ENCODE measurements around the gene TIMM17B.

TIMM17B gene

DNA sequence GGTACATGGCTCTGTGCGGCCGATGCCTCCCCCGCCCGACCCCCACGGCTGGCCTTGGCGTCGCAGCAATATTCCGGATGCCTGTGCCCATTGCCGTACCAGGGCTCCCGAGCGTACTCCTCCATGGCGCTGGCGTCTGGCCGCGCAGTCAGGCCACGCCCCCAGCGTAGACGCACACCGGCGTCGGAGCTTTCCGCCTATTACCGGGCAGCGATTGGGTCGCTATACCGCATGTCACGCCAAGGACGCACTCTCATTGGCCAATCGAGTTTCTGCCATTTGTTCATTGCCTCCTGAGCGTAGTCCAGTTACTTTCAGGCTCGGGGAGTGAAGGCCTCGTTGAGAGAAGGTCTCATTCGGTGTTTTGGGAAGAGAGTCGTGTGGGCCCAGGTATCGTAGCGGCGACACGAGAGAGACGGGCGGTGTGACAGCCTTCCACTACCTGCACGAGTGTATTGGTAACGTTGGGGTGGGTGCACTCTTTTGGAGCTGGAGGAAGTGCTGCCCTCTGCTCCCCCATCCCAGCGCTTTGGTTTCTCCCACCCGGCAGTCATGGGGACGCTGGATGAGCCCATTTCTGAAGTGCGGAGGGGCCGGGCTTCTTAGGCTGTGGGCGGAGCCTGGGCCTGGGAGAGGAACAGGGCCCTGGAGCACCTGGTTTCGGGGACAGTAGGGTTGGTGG lies at the start of gene TIMM17B, which contains the start of gene PQBP1:
Gene TIMM17B (minus strand): TSS at position 144 of the 682 bp plus-strand sequence. CDS start 19 bp downstream, at position 125.
Gene PQBP1 (plus strand): TSS at position 306 of the 682 bp plus-strand sequence. CDS start 580 bp downstream, outside the sequence.
- peak; percentile 94 for DNase-seq

GRCh38 chrX:48945517-48946348 lies 48.2 kb upstream of the TIMM17B start:
- DNase-seq = peak; percentile 46

- DNase-seq = no peak
Measured at GRCh38 chrX:48942895-48943294, 45.3 kb upstream of the TIMM17B start.

GRCh38 chrX:48940404-48940955 lies 42.9 kb upstream of the TIMM17B start:
- no peak for DNase-seq

DNA sequence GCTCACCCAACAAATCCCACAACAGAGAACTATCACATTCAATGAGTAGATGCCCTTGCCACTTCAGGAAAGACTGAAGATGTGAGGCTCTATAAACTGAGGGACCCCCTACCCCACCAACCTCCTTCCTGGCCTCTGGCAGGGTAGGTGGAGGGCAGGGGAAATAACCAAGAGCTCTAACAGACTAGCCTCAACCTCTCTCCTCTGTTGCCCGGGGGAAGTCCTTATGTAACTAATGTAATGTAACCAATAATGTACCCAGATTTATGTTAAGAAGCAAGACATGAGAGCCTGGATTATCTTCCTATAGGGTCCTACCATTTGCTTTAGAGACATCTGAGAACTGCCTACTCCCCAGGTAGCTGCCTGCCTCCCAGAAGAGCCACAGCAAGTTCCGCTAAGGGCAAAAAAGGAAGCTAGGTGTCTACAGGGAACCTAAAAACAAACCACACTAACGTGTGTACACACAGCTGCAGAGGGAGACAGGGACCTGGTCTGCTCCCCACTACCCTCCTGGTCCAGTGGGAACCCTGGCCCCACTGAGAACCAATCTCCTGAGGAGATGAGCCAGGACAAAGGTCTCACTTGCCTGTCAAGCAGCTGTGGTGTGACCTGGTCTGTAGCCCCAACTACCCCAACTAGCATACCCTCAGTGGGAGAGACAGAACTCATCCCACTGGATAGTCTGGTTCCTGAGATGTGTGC lies 42.1 kb upstream of the TIMM17B start:
- DNase-seq = no peak

GRCh38 chrX:48938721-48939425 lies 41.3 kb upstream of the TIMM17B start:
- no peak for DNase-seq

DNA sequence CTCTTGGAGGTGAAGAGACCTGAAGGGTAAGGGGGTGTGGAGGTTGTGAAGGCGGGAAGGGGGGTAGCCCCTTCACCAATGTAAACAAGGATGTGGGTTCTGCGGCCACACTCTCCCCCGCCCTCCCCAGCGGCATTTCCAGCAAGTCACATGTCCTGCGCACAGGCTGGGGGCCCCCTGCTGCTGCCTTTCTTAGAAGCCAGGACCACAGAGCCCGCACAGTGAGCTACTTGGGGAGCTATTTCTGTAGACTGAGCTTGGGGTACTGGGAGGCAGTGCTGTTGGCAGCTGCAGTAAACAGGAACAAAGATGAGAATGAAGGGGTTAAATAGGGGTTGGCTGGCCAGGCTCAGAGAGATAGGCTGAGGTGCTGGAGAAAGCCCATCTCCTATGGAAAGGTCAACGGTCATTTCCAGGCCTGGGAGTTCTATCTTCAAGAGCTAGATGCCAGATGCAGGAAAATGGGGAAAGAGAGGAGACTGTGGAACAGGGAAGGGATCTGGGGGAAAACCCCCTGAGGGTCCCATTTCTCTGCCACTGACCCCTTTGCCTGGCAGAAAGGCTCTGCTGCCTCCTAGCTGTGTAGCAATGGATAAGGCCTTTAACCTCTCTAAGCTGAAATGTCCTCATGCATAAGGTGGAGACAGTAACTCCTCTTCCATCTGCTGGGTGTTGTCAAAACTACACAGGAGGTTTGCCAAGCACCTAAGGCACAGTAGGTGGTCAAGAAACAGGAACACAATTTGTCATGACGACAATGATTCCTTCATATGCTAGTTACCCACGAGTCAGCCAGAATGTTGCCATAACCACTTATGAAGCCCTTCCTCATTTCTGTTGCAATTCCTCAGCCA lies 39.7 kb upstream of the TIMM17B start:
- peak; percentile 87 for DNase-seq

- DNase-seq = peak; percentile 67
Measured at GRCh38 chrX:48936429-48937053, 39.0 kb upstream of the TIMM17B start.

GRCh38 chrX:48935301-48935670 lies 37.7 kb upstream of the TIMM17B start:
- DNase-seq = peak; percentile 48

DNA sequence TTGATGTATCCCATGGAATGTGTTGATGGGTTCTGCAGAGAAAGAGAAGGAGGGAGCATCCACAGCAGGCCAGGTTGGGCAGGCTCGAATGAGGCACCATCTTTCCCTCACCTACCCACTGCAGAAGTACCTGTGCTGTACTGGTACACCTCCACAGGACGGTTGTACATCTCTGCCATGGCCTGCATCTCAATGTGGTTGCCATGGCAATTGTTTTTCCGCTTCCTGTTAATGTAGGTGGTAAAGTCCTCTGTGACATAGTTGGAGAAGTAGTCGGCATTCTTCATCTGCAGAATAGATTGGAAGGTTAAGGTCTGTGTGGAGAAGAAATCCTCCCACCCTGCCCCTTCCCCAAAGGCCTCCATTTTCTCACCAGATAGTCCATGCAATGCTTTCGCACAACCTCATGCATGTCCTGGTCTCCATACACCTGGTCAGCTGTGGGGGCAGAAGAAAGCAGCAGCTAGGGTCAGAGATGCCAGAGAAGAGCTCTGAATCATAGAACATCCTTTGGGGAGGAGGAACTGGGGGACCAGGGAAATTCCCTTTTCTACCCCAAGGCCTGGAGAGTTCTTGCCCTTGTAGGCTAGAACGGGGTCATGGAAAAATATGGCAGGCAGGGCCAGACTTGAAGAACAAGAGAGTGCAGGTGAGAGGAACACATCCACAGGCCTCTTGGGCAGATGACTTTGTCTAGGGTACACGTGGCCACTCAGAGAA lies 37.2 kb upstream of the TIMM17B start:
- DNase-seq = peak; percentile 63

- DNase-seq = no peak
Measured at GRCh38 chrX:48933757-48934156, 36.2 kb upstream of the TIMM17B start.

DNA sequence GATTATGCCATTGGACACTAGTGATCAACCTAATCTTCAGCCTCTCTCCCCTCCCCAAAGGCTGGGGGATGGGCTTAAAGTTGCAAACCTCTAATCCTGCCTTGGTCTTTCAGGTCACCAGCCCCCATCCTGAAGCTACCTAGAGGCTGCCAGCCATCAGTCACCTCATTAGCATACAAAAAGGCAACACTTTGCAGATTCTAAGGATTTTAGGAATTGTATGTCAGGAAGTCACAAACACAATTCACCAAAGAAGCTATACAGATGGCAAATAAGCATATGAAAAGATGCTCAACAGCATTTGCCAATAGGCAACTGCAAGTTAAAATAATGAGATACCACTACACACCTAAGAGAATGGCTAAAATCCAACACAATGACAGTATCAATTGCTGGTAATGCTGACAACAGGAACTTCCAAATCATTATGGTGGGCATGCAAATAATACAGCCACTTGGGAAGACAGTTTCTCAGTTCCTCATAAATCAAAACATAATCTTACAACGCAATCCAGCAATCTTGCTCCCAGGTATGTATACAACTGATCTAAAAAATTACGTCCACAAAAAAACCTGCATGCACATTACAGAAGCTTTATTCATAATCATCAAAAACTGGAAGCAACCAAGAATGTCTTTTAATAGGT lies 30.3 kb upstream of the TIMM17B start:
- DNase-seq = no peak

- no peak for DNase-seq
Measured at GRCh38 chrX:48927123-48927522, 29.6 kb upstream of the TIMM17B start.

DNA sequence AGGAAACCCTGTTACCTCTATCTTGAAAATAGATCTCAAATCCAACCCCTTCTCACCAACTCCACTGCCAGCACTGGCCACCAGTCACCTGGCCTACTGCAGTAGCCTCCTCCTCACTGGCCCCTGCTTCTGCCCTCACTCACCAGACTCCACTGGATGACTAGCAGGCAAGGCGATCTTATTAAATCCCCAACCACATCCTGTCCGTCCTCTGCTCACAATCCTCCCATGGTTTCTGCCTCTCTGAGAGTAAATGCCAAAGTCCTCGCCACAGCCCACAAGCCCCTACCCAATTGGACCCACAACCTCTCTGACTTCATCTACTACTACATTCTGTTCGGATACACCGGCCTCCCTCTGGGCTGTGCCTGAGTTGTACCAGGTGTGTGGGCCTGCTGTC lies 26.7 kb upstream of the TIMM17B start:
- DNase-seq = no peak

- no peak for DNase-seq
Measured at GRCh38 chrX:48923771-48924170, 26.2 kb upstream of the TIMM17B start.

GRCh38 chrX:48920718-48921104 lies 23.1 kb upstream of the TIMM17B start:
- no peak for DNase-seq

DNA sequence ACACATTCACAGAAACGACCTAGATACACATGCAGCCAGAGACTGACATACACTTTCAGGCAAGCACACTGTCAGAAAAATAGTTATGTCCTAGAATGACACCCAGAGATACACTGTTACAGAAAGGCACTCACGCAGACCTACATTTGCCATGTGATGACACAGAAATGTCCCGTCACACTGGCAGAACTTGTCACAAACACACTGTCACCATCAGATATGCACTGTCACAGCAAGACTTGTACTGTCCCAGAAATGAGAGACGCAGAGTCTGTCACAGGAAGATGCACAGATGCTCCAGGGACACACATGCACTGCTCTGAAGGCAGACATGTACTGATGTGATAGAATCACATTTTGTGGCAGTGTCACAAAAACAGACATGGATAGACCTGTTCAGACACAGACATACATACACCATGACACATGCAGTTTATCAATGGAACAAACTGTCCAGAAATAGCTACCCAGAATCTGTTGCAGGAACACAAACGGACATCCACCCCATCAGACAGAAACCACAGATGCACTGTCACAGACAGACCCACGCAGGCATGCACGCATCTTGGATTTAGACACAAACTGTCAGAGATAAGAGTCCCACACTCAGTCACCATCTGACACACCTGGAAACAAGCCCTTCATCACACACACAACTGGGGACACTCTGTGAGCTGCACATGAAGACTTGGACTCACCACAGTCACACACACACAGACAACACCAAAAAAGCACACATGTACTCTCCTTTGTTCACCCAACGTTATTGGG lies 22.6 kb upstream of the TIMM17B start:
- DNase-seq = no peak

GRCh38 chrX:48919360-48919841 lies 21.8 kb upstream of the TIMM17B start:
- no peak for DNase-seq
